H1 (cell line): ENCODE data around the gene PSD2. TPM values are rescaled to one million over a fixed set of nuclear protein-coding genes. Genes with fewer than 3 reads are reported as not detected.

ENCODE experiments used
- polyA plus RNA-seq, 7 experiments: library from polyadenylated mRNA; depleted of rRNA in 3 of 7; stranded (reverse) in 5 of 7; unstranded in 2 of 7; fragments of >200 nt in 5 of 7; fragments of 200-250 nt in 2 of 7; gene quantifications; 1 replicate in 5 of 7; 2 replicates in 1 of 7; 4 replicates in 1 of 7; pipeline versions ENCODE4 v1.2.1 to v1.2.3, GENCODE V29; 2011 to 2013; ENCODE audit warnings: missing spikeins in 2 of 7, mixed read lengths in 2 of 7
- total RNA-seq: library from RNA; stranded (reverse); fragmentation: NEBNext Ultra II Directional; extraction: Animal tissue kit (Norgen Biotek cat#: 25700); gene quantifications from 2 replicates; pipeline ENCODE4 v1.2.1, GENCODE V29; 2021
- TF ChIP-seq, protein P1 (sequence below): fragments of 300-600 bp; sonication (generic); IDR thresholded peaks from 2 replicates; pipeline ENCODE4 v1.7.1; 2012; ENCODE audit warnings: low read length, moderate library complexity, mild to moderate bottlenecking, inconsistent platforms; ENCODE audit not compliant: insufficient replicate concordance
- TF ChIP-seq, protein P2 (sequence below): IDR thresholded peaks from 2 replicates; pipeline ENCODE4 v1.6.1; 2012; ENCODE audit warnings: inconsistent platforms

The PSD2 gene
- total and polyA plus RNA-seq, 2 of the 8 experiments (the other 6 are each of a cell fraction or from before 2014, with no cell fraction given): 0.06 to 0.14 TPM

DNA sequence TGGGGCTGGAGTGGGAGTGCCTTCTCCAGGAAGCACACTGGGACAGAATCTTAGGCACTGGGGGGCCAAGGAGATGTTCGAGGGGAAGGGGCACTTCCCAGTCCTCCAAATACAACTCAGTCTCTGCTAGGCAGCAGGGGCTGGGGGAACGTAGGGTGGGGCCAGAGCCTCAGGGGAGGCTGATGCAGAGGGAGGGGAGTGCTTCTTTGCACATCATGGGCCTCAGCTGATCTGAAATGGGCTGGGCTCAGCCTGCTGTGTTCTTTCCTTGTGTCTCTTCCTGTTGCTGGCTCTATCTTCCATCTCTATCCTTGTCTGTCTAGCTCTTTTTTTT, 15.6 kb downstream of the PSD2 start (continued):
- TF ChIP-seq, protein P1, sequence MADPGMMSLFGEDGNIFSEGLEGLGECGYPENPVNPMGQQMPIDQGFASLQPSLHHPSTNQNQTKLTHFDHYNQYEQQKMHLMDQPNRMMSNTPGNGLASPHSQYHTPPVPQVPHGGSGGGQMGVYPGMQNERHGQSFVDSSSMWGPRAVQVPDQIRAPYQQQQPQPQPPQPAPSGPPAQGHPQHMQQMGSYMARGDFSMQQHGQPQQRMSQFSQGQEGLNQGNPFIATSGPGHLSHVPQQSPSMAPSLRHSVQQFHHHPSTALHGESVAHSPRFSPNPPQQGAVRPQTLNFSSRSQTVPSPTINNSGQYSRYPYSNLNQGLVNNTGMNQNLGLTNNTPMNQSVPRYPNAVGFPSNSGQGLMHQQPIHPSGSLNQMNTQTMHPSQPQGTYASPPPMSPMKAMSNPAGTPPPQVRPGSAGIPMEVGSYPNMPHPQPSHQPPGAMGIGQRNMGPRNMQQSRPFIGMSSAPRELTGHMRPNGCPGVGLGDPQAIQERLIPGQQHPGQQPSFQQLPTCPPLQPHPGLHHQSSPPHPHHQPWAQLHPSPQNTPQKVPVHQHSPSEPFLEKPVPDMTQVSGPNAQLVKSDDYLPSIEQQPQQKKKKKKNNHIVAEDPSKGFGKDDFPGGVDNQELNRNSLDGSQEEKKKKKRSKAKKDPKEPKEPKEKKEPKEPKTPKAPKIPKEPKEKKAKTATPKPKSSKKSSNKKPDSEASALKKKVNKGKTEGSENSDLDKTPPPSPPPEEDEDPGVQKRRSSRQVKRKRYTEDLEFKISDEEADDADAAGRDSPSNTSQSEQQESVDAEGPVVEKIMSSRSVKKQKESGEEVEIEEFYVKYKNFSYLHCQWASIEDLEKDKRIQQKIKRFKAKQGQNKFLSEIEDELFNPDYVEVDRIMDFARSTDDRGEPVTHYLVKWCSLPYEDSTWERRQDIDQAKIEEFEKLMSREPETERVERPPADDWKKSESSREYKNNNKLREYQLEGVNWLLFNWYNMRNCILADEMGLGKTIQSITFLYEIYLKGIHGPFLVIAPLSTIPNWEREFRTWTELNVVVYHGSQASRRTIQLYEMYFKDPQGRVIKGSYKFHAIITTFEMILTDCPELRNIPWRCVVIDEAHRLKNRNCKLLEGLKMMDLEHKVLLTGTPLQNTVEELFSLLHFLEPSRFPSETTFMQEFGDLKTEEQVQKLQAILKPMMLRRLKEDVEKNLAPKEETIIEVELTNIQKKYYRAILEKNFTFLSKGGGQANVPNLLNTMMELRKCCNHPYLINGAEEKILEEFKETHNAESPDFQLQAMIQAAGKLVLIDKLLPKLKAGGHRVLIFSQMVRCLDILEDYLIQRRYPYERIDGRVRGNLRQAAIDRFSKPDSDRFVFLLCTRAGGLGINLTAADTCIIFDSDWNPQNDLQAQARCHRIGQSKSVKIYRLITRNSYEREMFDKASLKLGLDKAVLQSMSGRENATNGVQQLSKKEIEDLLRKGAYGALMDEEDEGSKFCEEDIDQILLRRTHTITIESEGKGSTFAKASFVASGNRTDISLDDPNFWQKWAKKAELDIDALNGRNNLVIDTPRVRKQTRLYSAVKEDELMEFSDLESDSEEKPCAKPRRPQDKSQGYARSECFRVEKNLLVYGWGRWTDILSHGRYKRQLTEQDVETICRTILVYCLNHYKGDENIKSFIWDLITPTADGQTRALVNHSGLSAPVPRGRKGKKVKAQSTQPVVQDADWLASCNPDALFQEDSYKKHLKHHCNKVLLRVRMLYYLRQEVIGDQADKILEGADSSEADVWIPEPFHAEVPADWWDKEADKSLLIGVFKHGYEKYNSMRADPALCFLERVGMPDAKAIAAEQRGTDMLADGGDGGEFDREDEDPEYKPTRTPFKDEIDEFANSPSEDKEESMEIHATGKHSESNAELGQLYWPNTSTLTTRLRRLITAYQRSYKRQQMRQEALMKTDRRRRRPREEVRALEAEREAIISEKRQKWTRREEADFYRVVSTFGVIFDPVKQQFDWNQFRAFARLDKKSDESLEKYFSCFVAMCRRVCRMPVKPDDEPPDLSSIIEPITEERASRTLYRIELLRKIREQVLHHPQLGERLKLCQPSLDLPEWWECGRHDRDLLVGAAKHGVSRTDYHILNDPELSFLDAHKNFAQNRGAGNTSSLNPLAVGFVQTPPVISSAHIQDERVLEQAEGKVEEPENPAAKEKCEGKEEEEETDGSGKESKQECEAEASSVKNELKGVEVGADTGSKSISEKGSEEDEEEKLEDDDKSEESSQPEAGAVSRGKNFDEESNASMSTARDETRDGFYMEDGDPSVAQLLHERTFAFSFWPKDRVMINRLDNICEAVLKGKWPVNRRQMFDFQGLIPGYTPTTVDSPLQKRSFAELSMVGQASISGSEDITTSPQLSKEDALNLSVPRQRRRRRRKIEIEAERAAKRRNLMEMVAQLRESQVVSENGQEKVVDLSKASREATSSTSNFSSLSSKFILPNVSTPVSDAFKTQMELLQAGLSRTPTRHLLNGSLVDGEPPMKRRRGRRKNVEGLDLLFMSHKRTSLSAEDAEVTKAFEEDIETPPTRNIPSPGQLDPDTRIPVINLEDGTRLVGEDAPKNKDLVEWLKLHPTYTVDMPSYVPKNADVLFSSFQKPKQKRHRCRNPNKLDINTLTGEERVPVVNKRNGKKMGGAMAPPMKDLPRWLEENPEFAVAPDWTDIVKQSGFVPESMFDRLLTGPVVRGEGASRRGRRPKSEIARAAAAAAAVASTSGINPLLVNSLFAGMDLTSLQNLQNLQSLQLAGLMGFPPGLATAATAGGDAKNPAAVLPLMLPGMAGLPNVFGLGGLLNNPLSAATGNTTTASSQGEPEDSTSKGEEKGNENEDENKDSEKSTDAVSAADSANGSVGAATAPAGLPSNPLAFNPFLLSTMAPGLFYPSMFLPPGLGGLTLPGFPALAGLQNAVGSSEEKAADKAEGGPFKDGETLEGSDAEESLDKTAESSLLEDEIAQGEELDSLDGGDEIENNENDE: no peak
- TF ChIP-seq, protein P2, sequence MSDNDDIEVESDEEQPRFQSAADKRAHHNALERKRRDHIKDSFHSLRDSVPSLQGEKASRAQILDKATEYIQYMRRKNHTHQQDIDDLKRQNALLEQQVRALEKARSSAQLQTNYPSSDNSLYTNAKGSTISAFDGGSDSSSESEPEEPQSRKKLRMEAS: no peak
